ENCODE measurements around the gene HAUS5. TPM values are rescaled to one million over a fixed set of nuclear protein-coding genes. Genes with fewer than 3 reads are reported as not detected.

Gene HAUS5
- total and polyA plus RNA-seq, 2 of the 8 experiments (the other 6 are each of a cell fraction or from before 2014, with no cell fraction given), result 13.8 to 25.7 TPM

DNA sequence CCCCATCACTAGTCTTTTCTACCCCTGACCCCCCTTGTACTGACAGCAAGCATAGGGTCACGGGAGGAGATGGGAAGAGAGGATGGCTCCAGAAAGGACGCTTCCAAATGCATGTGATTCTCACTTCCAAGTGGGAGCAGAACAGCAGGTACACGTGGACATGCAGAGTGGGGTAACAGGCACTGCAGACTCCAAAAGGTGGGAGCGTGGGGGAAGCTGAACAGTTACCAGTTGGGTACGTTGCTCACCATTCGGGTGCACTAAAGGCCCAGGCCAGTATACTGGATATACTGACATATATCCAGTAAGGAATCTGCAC is 26.7 kb downstream of the HAUS5 start:
- CTCF ChIA-PET (ENCODE audit: partially characterized antibody), result interaction anchor here (1.9 to 4.8 kb wide), 2 partner anchors 47 to 91 kb away, joined by 10 to 20 read pairs; no protein-coding TSS in a partner anchor
- no peak for FAIRE-seq
- peak overlapping the region in 1 of 4 experiments; percentile 7; a peak in 1 of 7 replicates for H3K9ac ChIP-seq (replicated peaks in 1 of 4; ENCODE audit: extremely low read depth in 1 of 4, low read depth in 3 of 4, low read length in 3 of 4)

More for the DNA sequence above, 26.7 kb downstream of the HAUS5 start:
- Histone ChIP-seq H3K36me3 (ENCODE audit: control insufficient read depth in 2 of 4, insufficient read depth in 4 of 4, low read length in 3 of 4) (peaks cover 6 to 17% (median 9%) of the 10 kb centered on the region in 4 experiments; a peak in 6 of 8 replicates), H3K79me2 (ENCODE audit: control insufficient read depth in 1 of 2, insufficient read depth in 2 of 2, low read length in 2 of 2) (no peaks in the 10 kb centered on the region), H2AFZ (ENCODE audit: low read length) (no peak overlapping the region), H3K18ac (ENCODE audit: extremely low read depth, low read length) (no peak overlapping the region), H3K4me3 (ENCODE audit: extremely low read depth in 1 of 4, insufficient read depth in 2 of 4, low read depth in 3 of 4, low read length in 4 of 4) (no peak overlapping the region; a peak in 2 of 8 replicates), H3K56ac (replicated peaks; ENCODE audit: insufficient read length, low read depth, low read length) (no peak overlapping the region), H3K27me3 (replicated peaks in 1 of 4; ENCODE audit: control insufficient read depth in 3 of 4, extremely low read depth in 1 of 4, insufficient read depth in 3 of 4, low read length in 3 of 4) (peaks cover 0 to 6% (median 3%) of the 10 kb centered on the region in 4 experiments; a peak in 3 of 7 replicates), H3K4ac (replicated peaks; ENCODE audit: insufficient read length, low read depth, low read length) (peak overlapping the region; percentile 63), H2BK5ac (ENCODE audit: low read depth, low read length) (peak overlapping the region; percentile 18), H2BK120ac (replicated peaks; ENCODE audit: low read depth, low read length) (peak overlapping the region; percentile 76), H2BK20ac (ENCODE audit: low read length) (peak overlapping the region; percentile 37; the same call in 1 of the 2 replicates), H3K27ac (ENCODE audit: low read depth, low read length) (0 out of 2 replicates have a peak overlapping the region, but pooled peaks have one; percentile 25), H4K20me1 (replicated peaks in 1 of 2; ENCODE audit: control insufficient read depth in 1 of 2, insufficient read depth in 2 of 2, low read length in 2 of 2) (peaks cover 0 to 2% of the 10 kb centered on the region in 2 experiments), H3K23me2 (ENCODE audit: low read depth, low read length) (peaks cover 10% of the 10 kb centered on the region; the same call in 1 of the 2 replicates), H3K4me2 (ENCODE audit: insufficient read depth in 1 of 2, low read depth in 2 of 2, low read length in 2 of 2) (peak overlapping the region; percentile 37 to 47; a peak in 3 of 4 replicates), H2BK12ac (ENCODE audit: low read depth, low read length) (peak overlapping the region; percentile 88), H3K14ac (ENCODE audit: insufficient read length) (no peak overlapping the region), H3K23ac (ENCODE audit: insufficient read length) (no peak overlapping the region), H3K4me1 (replicated peaks in 1 of 4; ENCODE audit: control insufficient read depth in 3 of 4, insufficient read depth in 4 of 4, low read length in 3 of 4) (peaks cover 4 to 23% (median 16%) of the 10 kb centered on the region in 4 experiments), H4K8ac (ENCODE audit: extremely low read depth, insufficient read depth, low read length) (no peak overlapping the region), H3K79me1 (ENCODE audit: low read depth, low read length) (no peaks in the 10 kb centered on the region), H2BK15ac (ENCODE audit: low read length) (peak overlapping the region; percentile 95; the same call in 1 of the 2 replicates), H3K9me3 (ENCODE audit: insufficient read depth in 2 of 2, low read depth in 1 of 2, low read length in 1 of 2) (no peaks in the 10 kb centered on the region), H4K91ac (replicated peaks; ENCODE audit: insufficient read length, low read length) (peak overlapping the region; percentile 95), H4K5ac (ENCODE audit: insufficient read length, low read depth, low read length) (peak overlapping the region; percentile 34), H2AK5ac (ENCODE audit: low read depth, low read length) (peak overlapping the region; percentile 76)
- DNase-seq (ENCODE audit: low read depth in 1 of 2, low spot score in 2 of 2), result no peak
- POLR2A ChIA-PET (ENCODE audit: partially characterized antibody), result interaction anchor here (0.7 to 2.1 kb wide), 4 partner anchors 9 to 129 kb away, joined by 4 to 7 read pairs (median 6); partner anchors contain the start of genes COX6B1 and HAUS5
- TF ChIP-seq MAX (IDR thresholded peaks at IDR 0.05) (0 out of 2 replicates have a peak, but pooled peaks have one; percentile 6), POLR2A (IDR thresholded peaks at IDR 0.05; ENCODE audit: control extremely low read depth in 1 of 2, low read depth in 2 of 2, low read length in 2 of 2) (peak; percentile 6 to 53), KDM4A (IDR thresholded peaks at IDR 0.05; ENCODE audit: low read depth, low read length, severe bottlenecking) (no peak)
- WGBS, 2 experiments (ENCODE audit: extremely low coverage in 1 of 2, insufficient coverage in 1 of 2, insufficient read length in 1 of 2, insufficient replicate concordance in 2 of 2, low coverage in 1 of 2, low lambda C conversion rate in 2 of 2, missing lambda C conversion rate in 1 of 2), result 61% methylated on average over 6 of the region's 6 CpGs; no CpG with 5 or more reads in 1 of the 2 experiments
